Measurements from ENCODE around the gene MEGF11.

The MEGF11 gene

GRCh38 chr15:66109826-66110225, 143.7 kb downstream of the MEGF11 start:
- TF ChIP-seq, protein P1, sequence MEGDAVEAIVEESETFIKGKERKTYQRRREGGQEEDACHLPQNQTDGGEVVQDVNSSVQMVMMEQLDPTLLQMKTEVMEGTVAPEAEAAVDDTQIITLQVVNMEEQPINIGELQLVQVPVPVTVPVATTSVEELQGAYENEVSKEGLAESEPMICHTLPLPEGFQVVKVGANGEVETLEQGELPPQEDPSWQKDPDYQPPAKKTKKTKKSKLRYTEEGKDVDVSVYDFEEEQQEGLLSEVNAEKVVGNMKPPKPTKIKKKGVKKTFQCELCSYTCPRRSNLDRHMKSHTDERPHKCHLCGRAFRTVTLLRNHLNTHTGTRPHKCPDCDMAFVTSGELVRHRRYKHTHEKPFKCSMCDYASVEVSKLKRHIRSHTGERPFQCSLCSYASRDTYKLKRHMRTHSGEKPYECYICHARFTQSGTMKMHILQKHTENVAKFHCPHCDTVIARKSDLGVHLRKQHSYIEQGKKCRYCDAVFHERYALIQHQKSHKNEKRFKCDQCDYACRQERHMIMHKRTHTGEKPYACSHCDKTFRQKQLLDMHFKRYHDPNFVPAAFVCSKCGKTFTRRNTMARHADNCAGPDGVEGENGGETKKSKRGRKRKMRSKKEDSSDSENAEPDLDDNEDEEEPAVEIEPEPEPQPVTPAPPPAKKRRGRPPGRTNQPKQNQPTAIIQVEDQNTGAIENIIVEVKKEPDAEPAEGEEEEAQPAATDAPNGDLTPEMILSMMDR (conservative IDR thresholded peaks at IDR 0.05; ENCODE audit: low read depth, low read length), result no peak
- DNase-seq (ENCODE audit: low read depth), result no peak

GRCh38 chr15:66108483-66109265, 144.9 kb downstream of the MEGF11 start:
- TF ChIP-seq, protein P1 (conservative IDR thresholded peaks at IDR 0.05; ENCODE audit: low read depth, low read length), result no peak
- no peak for DNase-seq (ENCODE audit: low read depth)
- no peak overlapping the region for H3K4me3 ChIP-seq (ENCODE audit: low read length)

More at GRCh38 chr15:66109826-66110225, 143.7 kb downstream of the MEGF11 start:
- no peak overlapping the region for H3K4me3 ChIP-seq (ENCODE audit: low read length)

DNA sequence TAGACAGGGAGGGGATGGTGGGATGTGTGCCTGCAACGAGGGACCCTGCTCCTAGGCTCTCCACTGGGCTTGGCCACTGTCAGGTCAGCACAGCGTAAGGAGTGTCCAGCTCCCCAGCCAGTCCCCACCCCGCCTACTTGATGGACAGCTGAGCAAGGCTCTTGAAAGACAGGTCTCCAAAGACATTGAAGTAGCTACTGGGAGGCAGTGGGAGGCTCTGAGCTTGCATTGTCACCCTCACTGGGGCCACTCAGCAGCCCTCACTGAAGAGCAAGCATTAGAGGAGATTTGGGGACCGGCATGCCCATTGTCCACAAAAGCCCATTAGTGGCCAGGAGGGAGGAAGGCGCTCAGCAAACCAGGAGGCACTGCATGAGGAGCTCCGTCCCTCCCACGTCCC, 146.5 kb downstream of the MEGF11 start:
- H3K4me3 ChIP-seq (ENCODE audit: low read length), result no peak overlapping the region
- TF ChIP-seq, protein P1 (conservative IDR thresholded peaks at IDR 0.05; ENCODE audit: low read depth, low read length), result no peak
- DNase-seq (ENCODE audit: low read depth), result no peak

DNA sequence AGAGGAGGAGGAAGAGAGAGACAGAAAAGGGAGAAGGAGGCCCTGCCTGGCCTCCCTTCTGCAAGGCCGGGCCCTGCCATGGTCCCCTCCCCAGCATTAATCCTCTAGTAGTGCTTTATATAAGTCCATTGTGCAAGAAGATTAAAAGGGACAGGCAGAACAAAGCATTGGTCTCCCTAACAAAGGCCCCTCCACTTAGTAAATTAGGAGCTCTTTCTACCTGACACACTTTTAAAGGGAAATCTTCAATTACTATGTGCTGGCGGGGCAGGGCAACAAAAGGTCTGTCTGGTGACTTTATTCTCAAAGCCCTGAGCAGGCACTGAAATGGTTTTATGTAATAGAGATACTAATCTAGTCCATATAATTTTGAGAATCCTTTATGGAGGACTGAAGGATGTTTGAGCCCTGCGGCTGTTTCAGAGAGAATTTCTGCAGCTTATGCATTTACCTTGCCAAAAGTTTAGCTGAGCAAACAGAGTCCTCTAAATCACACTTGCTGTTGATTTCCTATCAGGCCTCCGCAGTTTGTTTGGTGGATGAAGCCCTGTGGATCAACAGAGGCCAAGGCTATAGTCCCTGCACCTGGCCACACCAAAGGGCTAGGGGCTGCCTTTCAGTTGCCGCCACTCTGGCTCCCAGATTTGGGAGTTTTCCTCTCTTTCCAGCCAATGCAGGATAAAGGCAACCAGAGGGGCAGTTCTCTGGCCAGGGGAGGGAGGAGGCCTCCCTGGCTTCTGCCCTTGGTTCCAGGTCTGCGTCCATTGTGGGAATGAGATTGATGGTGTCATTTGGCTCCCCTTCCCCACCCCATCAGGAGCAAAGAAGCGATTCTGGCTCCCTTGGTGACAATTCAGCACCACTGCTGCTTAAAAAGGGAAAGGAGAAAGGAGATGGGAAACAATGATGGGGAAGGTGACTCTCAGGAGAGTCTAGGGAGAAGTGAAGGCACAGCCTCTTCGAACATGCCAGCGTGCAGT, 148.0 kb downstream of the MEGF11 start:
- TF ChIP-seq, protein P1 (conservative IDR thresholded peaks at IDR 0.05; ENCODE audit: low read depth, low read length), result no peak
- no peak overlapping the region for H3K4me3 ChIP-seq (ENCODE audit: low read length)
- no peak for DNase-seq (ENCODE audit: low read depth)

DNA sequence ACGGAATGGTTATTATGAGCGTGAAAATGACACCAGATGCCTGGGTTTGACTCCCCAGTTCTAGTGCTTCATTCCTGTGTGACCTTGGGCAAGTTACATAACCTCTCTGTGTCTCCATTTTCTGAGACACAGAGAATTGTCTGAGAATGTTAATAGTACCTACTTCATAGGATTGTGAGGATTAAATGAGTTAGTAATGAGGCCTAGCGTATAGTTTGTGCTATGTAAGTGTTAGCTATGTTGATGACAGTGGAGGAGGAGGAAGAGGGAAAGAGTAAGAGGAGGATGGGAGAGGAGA, 150.3 kb downstream of the MEGF11 start:
- H3K4me3 ChIP-seq (ENCODE audit: low read length), result no peak overlapping the region
- TF ChIP-seq, protein P1 (conservative IDR thresholded peaks at IDR 0.05; ENCODE audit: low read depth, low read length), result no peak
- DNase-seq (ENCODE audit: low read depth), result no peak

- H3K4me3 ChIP-seq (ENCODE audit: low read length), result no peak overlapping the region
- TF ChIP-seq, protein P1 (conservative IDR thresholded peaks at IDR 0.05; ENCODE audit: low read depth, low read length), result no peak
- no peak for DNase-seq (ENCODE audit: low read depth)
These were observed 150.8 kb downstream of the MEGF11 start for GRCh38 chr15:66102563-66103292.

All from retinal pigment epithelial cell (primary cell).